HG03442 (cell line): ENCODE data around the gene BCAS1.
"Not testable (repeated sequence)": the region's sequence is repeated elsewhere in the genome, so short reads cannot be mapped to it uniquely, and the experiment has no call there.

Experiments used
- ATAC-seq: cut with Tn5 transposase; IDR thresholded peaks from one replicate; pipeline ENCODE4 v1.9.1; 2021; ENCODE audit warnings: mild to moderate bottlenecking, moderate library complexity; ENCODE audit not compliant: unreplicated experiment

Gene BCAS1

DNA sequence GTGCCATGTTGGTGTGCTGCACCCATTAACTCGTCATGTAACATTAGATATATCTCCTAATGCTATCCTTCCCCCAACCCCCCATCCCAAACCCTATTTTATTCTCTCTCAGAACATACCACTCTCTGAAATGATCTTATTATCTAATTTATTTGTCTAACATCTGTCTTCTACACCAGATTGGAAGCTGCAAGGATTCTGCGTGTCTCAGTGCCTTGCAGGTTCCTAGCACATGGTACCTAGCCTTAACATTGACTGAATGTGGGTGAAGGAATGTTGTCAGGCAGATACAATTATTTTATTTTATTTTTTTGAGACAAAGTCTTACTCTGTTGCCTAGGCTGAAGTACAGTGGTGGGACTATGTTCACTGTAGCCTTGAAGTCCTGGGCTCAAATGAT is 124.9 kb downstream of the BCAS1 start:
- no peak for ATAC-seq

DNA sequence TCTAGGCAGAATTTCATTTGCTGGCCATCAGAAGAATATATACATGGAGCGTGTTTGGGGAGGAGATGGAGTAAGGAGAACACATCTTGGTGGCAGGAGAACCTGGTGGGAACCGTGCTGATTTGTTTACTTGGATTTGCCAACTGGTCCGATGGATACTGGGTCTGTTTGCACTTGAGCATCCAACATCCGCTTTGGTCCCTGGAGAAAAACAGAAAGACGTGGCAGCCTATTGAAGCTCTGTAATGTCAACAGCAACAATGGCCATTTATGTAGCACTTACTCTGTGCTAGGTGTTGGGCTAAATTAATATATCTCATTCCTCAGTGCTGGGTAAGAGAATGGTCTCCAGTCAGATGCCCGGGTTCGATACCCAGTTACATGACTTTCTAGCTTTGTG is 125.6 kb downstream of the BCAS1 start:
- no peak for ATAC-seq

DNA sequence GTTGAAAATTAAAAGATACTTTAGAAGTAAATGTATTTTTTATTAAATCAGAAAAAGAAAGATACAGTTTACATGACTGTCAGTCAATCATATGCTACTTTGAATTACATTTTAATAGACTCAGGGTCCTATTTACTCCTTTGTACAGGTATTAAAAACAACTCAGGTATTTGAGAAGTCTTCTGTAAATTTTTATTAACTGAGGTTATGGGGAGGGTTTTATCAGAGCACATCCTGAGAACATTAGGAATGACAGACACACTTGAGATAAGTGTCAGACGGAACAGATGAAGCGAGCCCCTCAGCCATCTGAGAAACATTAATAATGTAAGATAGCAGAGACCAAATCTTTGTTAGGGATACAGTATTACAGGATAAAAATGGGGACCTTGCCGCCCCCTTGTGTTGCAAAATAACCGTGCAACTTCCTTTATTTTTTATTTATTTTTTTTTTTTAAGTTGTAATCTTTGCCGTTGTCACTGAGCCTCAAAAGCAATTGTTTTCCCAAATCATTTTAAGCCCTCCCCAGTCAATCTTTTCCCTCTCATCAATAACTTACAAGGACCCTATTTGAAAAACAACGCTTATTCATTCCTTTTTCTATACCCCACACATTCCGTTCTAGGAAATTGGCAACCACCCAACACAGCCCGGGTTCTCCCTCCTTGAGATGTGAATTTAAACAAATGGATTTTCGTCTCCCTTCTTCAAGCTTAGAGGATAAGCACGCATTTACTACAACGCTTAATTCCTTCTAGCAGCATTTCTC is 126.7 kb downstream of the BCAS1 start:
- no peak for ATAC-seq

DNA sequence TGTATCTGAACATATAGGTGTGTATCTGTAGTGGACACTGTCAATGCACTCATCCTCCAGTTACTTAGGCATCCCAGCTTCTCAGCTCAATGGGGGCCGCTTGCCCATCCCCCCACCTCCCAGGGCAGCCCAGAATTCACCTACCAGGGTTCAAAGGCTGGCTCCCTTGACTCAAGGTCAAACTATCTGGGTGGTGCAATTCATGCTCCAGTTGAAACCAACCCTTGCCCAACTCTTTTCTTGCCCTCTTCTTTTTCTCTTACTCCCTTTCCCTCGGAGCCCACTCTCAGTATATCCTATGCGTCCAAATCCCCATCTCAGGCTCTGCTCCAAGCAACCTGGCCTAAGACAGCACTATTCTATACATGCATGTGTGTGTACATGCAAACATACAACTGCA is 127.4 kb downstream of the BCAS1 start:
- ATAC-seq = no peak

DNA sequence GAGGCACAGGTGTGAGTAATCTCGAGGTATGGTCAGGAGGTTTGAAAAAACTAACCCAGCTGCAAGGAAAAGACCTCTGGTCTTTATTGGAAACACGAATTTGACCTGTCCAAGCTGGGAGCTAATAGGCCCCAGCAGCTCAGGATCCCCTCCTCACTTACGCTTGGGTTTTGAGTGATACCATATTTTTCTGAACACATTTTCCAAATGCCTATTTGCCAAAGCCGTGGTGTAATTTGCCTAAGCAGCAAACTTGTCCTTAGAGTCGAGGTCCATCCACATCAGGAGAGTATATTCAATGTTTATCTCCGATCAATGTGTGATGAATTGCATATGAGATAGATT is 128.0 kb downstream of the BCAS1 start:
- no peak for ATAC-seq

DNA sequence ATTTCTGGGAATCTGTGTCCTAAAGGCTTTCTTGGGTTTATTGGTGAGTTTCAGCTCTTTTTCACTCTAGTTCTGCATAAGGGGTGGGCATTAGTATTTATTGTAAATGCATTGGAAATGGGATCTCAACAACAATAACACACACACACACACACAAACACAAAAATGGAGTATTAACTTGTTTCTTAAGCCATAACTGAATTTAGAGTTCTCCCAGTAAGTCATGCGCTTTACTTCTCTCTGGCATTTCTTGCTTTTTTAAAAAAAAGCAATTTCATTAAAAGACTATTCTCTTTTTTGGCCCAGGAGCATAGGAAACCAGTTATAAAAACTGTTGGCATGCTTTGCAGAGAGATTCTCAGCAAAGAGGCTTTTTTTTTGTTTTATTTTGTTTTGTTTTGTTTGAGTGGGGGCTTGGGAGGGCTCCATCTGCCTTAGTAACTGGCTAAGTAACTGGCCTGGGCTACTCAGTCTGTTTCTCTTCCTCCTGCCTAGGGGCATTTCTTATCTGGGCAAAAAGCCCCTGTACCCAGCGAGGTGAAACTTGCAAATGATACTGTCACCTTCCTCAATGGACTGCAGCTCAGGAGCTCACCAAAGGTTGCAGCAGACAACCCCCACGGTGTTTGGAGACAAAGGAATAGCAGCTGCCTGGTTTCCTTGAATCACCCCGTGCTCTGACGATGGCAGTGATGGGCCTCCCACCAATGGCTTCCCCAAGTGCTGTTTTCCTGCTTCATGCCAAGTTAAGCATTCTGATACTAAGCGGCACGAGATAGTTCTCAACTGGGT is 128.5 kb downstream of the BCAS1 start:
- peak; percentile 48 for ATAC-seq

DNA sequence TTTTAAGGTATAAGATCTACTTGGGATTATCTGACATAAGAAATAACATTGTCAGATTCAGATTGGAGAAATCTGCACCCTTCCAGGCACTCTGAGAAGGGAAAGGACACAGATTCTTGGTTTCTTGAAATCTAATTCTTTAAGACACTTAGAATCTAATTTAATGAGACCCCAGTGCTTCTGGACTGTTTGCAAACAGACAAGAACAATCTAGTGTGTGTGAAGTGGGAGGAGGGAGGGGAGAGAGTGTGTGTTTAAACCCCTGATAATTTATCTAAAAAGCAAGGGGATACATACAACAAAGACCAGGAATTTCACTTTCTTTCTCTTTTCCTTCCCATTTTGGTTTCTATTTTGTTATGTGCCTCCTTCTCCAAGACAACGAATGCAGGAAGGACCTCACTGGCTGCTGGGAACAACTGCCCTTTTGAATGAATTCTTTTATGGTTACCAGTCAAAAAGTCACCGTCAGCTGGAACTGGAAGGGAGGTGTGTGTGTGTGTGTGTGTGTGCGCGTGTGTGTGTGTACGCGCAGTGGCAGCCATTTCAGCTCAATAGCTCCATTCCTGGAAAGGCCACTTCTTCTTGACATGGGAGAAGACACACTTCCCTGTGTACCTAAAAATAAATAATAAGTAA is 129.4 kb downstream of the BCAS1 start:
- no peak for ATAC-seq

DNA sequence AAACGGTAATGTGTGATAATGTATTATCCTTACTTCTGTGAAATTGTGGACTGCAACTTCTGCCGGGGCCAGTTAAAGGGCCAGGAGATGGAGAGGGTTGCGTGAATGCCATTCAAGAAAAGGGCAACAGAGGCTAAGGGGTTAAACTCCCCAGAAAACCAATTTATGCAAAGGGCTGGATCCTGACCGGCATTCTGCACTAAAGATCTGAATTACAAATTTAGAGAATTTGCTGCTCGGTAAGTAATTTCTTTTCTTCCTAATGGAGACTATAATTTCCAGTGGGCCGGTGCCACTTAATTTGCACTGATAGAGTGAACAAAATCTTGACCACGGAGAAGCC is 130.1 kb downstream of the BCAS1 start:
- no peak for ATAC-seq

DNA sequence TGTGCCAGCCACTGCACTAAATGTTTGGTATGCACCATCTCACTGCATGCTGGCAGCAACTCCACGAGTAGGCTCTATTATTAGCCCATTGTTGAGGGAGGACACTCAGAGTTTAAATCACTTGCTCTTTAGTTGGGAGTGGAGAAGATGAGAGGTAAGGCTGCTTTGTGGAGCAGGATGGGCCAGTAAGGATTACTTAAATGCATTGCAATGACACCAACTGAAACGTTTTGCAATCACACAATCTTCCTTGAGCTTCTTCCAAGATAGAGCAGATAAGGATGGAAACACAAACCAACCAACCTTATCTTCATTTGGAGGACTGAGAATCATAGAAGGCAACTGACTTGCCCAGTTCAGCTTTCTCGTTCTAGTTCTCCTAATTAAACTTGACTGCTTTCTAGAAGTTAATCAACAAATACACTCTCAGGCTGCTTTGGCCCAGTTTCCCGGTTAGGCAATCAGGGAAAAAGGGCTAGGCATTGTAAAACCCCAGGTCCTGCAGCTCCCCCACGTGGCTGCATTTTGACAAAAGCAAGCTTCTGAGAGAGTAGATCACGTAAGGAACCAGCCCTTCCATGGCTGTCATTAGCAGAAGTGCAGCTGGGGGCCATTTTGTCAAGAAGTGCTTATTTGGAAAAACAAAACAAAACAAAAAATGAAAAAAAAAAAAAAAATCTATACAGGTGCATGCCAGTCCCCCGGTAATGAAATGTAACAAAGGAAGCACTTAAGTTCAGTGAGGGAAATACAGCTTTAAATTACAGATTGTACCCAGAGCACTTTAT is 130.6 kb downstream of the BCAS1 start:
- peak; percentile 60 for ATAC-seq

DNA sequence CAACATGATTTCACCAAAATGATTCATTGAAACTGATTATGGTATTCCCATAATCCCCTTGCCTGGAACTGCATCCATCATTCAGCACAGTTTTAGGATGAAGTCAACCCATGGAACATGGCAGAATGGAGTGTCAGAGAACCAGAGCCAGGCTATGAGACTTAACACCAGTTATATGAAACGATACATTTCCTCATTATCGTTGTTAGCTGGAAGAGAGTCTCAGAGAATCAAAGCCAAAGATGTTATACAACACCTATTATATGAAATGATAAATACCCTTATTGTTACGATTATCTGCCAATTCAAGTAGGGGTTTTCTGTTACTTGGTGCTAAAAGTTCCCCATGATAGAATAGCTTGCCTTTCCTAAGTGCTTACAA is 131.2 kb downstream of the BCAS1 start:
- no peak for ATAC-seq

DNA sequence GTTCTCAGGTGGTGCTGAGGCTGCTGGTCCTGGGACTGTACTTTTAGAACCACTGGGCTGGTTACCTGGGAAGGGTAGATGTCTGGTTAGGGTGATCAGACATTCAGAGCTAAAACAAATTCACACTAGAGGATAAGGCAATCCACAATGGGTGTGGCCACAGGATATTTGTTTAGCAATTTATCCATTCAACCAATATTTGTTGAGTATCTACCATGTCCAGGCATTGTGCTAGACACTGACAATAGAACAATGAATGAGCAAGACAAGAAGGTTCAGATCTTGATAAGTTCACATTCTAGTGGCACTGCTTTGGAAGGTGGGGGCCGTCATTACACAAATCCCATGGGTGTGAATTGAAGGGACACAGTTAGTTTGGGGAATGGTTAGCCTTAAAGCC is 131.7 kb downstream of the BCAS1 start:
- ATAC-seq = no peak

DNA sequence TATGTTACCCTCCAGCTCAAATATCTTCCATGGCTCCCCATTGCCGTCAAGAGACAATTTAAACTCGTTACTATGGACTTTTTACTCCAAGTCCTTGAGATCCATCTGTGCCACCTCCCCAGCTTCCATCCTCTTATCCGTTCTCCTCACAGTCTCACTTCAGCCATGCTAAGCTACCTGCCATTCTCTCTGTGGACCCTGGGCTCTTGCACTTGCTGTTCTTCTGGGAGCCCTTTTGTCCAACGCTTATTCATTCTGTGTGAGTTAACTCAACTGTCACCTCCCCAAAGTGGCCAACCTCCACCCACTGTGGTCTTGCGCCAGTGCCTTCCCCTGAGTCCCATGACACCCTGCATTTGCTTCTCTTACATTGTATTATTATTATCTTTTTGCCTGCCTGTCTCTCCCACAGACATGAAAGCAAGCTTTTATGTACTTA is 132.4 kb downstream of the BCAS1 start:
- ATAC-seq = no peak

DNA sequence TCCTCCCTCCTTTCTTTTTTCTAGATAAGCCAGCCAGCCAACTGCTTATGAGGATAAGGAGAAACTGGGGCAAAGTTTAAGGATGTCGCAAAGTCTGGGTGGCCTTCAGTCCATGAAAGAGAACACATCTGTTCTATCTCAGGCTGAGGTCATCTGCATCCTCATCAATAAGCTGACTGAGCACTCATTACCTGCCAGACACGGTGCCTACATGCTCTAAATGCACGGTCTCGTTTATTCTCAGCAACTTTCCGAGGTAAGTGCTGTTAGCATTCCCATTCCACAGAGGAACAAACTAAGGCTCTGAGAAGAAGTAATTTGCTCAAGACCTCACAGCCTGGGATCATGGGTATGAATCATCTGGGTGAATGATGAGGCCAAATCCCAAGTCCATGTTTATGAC is 133.1 kb downstream of the BCAS1 start:
- ATAC-seq = no peak

DNA sequence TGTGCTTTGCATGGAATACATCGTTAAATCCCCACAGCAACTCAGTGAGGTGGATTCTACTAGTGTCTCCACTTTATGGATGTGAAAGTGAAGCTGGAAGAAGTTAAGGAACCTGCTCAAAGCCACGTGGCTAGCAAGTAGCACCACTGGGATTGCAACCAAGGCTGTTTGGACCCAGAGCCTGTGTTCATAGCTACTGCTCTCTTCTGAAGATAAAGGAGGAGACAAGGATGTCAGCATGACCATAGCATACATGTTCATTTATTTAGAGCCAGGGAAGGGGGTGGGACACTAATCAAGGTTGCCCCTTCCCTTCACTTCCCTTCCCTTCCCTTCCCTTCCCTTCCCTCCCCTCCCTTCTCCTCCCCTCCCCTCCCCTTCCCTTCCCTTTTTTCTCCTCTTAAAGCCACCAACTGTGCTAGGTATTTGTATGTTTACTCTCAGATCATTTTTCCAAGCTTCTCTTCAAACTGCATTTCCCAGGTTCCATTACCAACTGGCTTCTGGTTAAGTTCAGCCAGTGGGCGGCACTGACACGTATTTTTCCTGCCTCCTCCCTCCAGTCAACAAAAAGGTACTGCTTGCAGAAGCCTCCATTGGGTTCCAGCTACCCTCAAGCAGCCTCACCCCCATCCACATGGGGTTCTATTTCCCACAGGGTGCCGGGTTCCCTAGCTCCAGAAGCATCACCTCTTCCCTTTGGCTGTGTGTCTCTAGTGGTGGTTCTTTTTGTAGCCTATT is 134.9 kb downstream of the BCAS1 start:
- no peak for ATAC-seq

DNA sequence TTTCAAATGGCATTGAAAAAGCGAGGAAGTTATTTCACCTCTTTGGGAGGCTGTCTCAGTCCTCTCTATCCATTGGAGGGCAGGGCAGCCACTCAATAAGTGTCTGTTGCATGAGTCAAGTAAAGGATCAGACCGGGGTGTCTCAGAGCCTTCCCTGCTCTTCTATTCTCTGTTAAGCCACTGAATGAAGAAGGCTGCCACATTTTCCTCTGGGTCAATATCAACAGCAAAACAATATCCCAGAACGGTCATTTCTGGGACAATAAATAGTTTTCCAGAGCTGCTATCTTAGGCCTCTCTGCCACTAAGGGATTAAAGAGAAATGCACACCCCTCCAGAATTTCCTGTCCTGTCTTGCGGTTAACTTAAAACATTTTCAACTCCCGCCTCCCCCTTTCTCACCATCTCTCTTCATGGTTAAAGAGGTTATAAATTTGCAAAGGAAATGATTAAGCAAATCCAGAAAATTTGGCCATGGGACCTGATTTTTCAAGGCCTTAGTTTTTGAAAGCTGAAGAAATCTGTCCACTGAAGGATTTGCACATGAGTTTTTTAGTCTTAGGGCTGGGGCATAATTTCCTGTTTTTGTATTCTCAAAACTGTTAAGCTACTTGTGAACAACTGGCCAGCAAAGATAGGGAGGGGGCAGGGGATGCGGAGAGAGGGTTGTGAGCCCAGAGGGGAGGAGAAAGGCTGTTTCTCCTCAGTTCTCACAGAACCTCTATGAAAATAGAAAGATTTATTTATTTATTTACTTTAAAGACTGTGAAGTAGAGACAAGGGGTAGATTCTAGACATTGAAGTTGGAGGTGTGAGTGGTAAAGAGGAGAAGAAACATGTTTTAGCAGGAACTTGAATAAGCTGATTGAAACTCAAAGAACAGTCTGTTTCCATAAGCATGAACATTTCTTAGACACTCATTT is 135.7 kb downstream of the BCAS1 start:
- ATAC-seq = peak; percentile 44

DNA sequence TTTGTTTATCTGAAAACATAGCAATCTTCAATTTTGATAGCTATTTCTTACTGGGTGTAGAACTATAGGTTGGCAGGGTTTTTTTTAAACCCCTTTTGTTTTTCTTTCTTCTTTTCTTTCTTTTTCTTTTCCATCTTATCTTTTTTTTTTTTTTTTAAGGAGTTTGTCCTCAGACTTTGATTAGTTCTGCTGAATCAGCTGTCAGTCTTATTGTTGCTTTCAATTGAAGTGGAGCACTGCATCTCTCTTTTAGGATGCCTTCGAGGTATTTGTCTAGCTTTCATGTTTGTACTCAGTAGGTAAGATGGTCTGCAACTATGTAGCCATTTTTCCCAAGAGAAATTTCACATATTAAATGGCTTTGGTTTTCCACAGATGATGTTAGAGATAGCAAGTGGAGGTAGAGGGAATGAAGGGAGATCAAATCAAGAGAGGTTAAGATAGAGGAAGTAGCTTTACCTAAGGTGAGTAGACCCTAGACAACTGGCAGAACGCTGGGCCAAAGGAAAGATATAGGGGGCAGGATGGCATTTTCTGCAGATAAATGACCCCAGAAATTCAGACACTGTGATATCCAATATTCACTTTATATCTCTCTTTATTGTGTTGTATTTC is 137.1 kb downstream of the BCAS1 start:
- no peak for ATAC-seq

DNA sequence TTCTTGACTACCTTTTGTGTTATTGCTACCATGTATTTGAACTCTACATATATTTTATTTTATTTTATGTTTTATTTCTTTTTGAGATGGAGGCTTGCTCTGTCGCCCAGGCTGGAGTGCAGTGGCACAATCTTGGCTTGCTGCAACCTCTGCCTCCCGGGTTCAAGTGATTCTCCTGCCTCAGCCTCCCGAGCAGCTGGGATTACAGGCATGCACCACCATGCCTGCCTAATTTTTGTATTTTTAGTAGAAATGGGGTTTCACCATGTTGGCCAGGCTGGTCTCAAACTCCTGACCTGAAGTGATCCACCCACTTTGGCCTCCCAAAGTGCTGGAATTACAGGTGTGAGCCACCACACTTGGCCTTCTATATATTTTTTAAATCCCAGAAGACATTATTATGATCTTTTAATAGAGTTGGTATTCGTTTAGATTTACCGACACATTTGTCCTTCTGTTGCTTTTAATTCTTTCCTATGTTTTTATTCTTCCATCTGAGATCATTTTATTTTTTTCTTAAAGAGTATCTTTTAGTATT is 137.7 kb downstream of the BCAS1 start:
- not testable (repeated sequence) for ATAC-seq

DNA sequence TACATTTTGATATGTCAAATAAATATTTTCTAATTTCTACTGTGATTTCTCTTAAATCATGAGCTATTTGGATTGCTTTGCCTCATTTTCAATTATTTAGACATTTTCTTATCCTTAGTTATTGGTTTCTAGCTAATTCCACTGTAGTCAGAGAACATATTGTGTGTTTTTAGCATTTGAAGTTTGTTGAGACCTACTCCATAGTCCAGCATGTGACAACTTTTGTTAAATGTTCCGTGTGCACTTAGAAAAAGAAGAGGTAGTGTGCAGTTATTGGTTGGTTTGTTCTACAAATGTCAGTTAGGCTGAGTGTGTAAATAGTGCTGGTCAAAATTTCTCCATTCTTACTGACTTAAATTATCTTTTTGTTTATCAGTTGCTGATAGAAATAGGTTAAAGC is 138.8 kb downstream of the BCAS1 start:
- ATAC-seq = no peak
